Measurements from ENCODE around the gene CCDC90B. TPM values are rescaled to one million over a fixed set of nuclear protein-coding genes. Genes with fewer than 3 reads are reported as not detected.
A peak's percentile ranks its signal among the peaks of the same experiment; 100 is the strongest.

The CCDC90B gene
- total RNA-seq, 6 experiments from 2014 or later = 44.0 to 57.9 (median 50.2) TPM

DNA sequence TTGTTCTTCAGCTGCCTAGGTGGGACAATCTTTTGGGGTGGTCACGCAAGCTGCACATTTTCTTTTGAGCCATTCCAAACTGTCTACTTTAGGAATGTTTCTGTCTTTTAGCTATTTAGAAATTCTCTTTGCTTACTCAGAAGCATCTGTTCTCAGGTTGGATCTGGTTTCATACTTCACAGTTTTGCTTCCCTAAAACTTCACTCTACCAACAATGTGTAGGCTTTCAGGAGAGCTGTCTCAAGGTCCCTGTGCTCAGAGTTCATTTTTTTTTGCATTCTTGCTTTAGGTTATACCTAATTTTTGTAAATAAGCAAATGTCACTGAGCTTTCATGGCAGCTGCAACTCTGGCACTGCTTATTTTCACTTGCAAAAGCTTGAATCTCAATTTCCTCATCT is 36.7 kb downstream of the CCDC90B start:
- H3K27me3 Mint-ChIP-seq (ENCODE audit: insufficient read depth) = no peaks in the 10 kb centered on the region; the same call in 1 of the 2 replicates
- DNase-seq = no peak
- no peaks in the 10 kb centered on the region for H3K4me1 Mint-ChIP-seq (ENCODE audit: low read depth)
- no peaks in the 10 kb centered on the region for H3K36me3 Mint-ChIP-seq (ENCODE audit: low read depth)
- TF ChIP-seq, protein P1, sequence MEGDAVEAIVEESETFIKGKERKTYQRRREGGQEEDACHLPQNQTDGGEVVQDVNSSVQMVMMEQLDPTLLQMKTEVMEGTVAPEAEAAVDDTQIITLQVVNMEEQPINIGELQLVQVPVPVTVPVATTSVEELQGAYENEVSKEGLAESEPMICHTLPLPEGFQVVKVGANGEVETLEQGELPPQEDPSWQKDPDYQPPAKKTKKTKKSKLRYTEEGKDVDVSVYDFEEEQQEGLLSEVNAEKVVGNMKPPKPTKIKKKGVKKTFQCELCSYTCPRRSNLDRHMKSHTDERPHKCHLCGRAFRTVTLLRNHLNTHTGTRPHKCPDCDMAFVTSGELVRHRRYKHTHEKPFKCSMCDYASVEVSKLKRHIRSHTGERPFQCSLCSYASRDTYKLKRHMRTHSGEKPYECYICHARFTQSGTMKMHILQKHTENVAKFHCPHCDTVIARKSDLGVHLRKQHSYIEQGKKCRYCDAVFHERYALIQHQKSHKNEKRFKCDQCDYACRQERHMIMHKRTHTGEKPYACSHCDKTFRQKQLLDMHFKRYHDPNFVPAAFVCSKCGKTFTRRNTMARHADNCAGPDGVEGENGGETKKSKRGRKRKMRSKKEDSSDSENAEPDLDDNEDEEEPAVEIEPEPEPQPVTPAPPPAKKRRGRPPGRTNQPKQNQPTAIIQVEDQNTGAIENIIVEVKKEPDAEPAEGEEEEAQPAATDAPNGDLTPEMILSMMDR (IDR thresholded peaks at IDR 0.05) = no peak
- H3K4me3 Mint-ChIP-seq = no peak overlapping the region
- no peak overlapping the region for H3K27ac Mint-ChIP-seq
- no peaks in the 10 kb centered on the region for H3K9me3 Mint-ChIP-seq

DNA sequence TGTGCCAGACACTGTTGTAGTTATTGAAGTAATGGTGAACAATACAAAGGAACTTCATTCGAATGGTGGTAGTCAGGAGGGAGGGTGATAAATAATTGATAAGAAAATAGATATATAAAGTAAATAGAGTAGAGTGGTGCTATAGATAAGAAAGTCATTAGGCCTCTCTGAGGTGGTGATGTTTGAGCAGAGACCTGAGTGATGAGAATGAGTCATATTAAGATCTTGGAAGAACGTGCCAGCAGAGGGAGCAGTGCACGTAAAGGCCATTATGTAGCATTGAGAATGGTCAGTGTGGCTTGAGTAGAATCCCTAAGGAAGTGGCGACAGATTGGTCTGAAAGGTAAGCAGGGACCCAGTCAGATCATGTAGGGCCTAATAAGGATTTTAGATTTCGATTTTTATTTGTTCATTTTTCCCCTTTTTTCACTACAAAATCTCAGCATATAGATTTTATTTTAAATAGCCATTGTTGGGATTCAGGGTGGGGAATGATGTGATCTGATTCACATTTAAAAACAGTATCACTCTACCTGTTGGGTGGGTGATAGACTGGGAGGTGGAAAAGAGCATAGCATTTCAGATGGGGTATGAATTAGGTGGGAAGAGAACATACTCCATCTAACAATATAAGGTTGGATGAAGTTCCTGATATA is 44.7 kb downstream of the CCDC90B start:
- H3K27me3 Mint-ChIP-seq (ENCODE audit: insufficient read depth) = no peaks in the 10 kb centered on the region; the same call in 1 of the 2 replicates
- H3K27ac Mint-ChIP-seq = no peak overlapping the region
- H3K4me3 Mint-ChIP-seq = no peak overlapping the region
- DNase-seq = peak; percentile 56
- H3K4me1 Mint-ChIP-seq (ENCODE audit: low read depth) = peaks cover 10% of the 10 kb centered on the region; the same call in 1 of the 2 replicates
- H3K9me3 Mint-ChIP-seq = no peaks in the 10 kb centered on the region
- TF ChIP-seq, protein P1 (IDR thresholded peaks at IDR 0.05) = peak; percentile 83
- H3K36me3 Mint-ChIP-seq (ENCODE audit: low read depth) = no peaks in the 10 kb centered on the region

DNA sequence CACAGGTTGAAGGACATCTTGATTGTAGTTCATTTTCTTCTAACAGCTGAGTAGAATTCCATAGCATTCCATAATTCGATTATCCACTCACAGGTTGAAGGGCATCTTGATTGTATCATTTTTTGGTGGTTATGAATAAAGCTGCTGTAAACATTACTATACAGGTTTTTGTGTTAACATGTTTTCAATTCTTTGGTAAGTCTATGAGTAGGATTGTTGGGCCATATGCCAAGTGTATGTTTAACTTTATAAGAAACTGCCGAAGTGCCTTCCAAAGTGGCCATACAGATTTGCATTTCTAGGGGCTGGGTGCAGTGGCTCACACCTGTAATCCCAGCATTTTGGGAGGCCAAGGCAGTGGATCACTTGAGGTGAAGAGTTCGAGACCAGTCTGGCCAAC is 48.1 kb downstream of the CCDC90B start:
- H3K4me1 Mint-ChIP-seq (ENCODE audit: low read depth) = peaks cover 16% of the 10 kb centered on the region
- TF ChIP-seq, protein P1 (IDR thresholded peaks at IDR 0.05) = no peak
- H3K4me3 Mint-ChIP-seq = no peak overlapping the region
- no peak for DNase-seq
- H3K9me3 Mint-ChIP-seq = no peaks in the 10 kb centered on the region
- no peaks in the 10 kb centered on the region; the same call in 1 of the 2 replicates for H3K27me3 Mint-ChIP-seq (ENCODE audit: insufficient read depth)
- H3K36me3 Mint-ChIP-seq (ENCODE audit: low read depth) = no peaks in the 10 kb centered on the region
- no peak overlapping the region for H3K27ac Mint-ChIP-seq

DNA sequence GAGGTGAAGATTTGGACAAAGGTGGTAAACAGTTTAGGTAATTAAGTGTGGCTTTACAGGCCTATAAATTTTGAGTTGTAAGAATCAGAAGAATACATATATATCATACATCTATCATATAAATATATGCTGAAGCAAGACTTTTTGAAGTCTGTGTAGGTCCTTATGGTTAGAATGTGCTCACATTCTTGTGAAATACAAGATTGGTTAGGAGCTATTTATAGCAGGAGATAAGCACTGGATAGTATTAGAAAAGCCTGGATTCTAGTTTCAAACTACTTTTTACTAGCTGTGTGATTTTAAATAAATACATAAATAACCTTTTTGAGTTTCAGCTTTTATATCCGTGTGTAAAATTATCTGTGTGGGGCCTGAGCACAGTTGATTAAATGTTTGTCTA is 50.3 kb downstream of the CCDC90B start:
- DNase-seq = no peak
- Mint-ChIP-seq H3K36me3 (ENCODE audit: low read depth) (no peaks in the 10 kb centered on the region), H3K27me3 (ENCODE audit: insufficient read depth) (peaks cover 2% of the 10 kb centered on the region; the same call in 1 of the 2 replicates), H3K27ac (no peak overlapping the region), H3K9me3 (no peaks in the 10 kb centered on the region), H3K4me3 (no peak overlapping the region), H3K4me1 (ENCODE audit: low read depth) (peaks cover 11% of the 10 kb centered on the region)
- TF ChIP-seq, protein P1 (IDR thresholded peaks at IDR 0.05) = no peak

DNA sequence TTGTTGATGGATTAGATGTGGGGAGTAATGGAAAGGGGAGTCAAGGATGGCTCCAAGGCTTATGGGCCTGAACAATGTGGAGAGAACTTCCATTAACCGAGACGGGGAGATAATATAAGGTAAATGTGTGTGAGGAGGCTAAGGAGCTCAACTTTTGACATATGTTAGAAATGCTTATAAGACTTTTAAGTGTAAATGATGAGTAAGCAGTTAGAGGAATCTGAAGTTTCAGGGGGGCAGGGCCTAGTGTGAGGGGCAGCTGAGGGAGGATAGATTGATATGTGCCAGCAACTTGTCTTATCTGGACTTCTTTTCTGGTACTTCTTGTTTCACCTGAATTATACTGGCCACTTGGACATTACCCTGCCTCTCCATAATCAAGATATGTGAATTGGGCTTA is 62.7 kb downstream of the CCDC90B start:
- Mint-ChIP-seq H3K27me3 (ENCODE audit: insufficient read depth) (peaks cover 2% of the 10 kb centered on the region; the same call in 1 of the 2 replicates), H3K36me3 (ENCODE audit: low read depth) (no peaks in the 10 kb centered on the region), H3K4me3 (no peak overlapping the region), H3K9me3 (no peaks in the 10 kb centered on the region), H3K27ac (no peak overlapping the region), H3K4me1 (ENCODE audit: low read depth) (peaks cover 8% of the 10 kb centered on the region; the same call in 1 of the 2 replicates)
- no peak for DNase-seq
- TF ChIP-seq, protein P1 (IDR thresholded peaks at IDR 0.05) = no peak

Measured in HFFc6 (cell line).